DMS 273 (cell line): ENCODE results near the gene TSPAN8.
"Not testable (repeated sequence)": the region's sequence is repeated elsewhere in the genome, so short reads cannot be mapped to it uniquely, and the experiment has no call there.

ENCODE experiments used
- DNase-seq: peaks from one replicate; lab custom pipeline; 2025; ENCODE audit not compliant: unreplicated experiment; lab: John Stamatoyannopoulos, UW

Gene TSPAN8

GRCh38 chr12:71157601-71158233 lies at the start of gene TSPAN8:
TSPAN8 (minus strand) TSS chr12:71157999; CDS start chr12:71157678, 321 bp downstream.
- peak; percentile 65 for DNase-seq

- DNase-seq = no peak
Measured at GRCh38 chr12:71201136-71201679, 43.4 kb upstream of the TSPAN8 start.

GRCh38 chr12:71200706-71201105 lies 42.9 kb upstream of the TSPAN8 start:
- no peak for DNase-seq

- no peak for DNase-seq
Measured at GRCh38 chr12:71197460-71197859, 39.7 kb upstream of the TSPAN8 start.

- DNase-seq = no peak
Measured at GRCh38 chr12:71195338-71195896, 37.6 kb upstream of the TSPAN8 start.

- peak; percentile 81 for DNase-seq
Measured at GRCh38 chr12:71194657-71195056, 36.9 kb upstream of the TSPAN8 start.

- no peak for DNase-seq
Measured at GRCh38 chr12:71193041-71193440, 35.2 kb upstream of the TSPAN8 start.

GRCh38 chr12:71191509-71192196 lies 33.9 kb upstream of the TSPAN8 start:
- DNase-seq = no peak

GRCh38 chr12:71190822-71191221 lies 33.0 kb upstream of the TSPAN8 start:
- DNase-seq = no peak

GRCh38 chr12:71187379-71187778 lies 29.6 kb upstream of the TSPAN8 start:
- DNase-seq = no peak

- no peak for DNase-seq
Measured at GRCh38 chr12:71186571-71187288, 28.9 kb upstream of the TSPAN8 start.

- no peak for DNase-seq
Measured at GRCh38 chr12:71183846-71184245, 26.0 kb upstream of the TSPAN8 start.

GRCh38 chr12:71183018-71183417 lies 25.2 kb upstream of the TSPAN8 start:
- no peak for DNase-seq

GRCh38 chr12:71178162-71178561 lies 20.4 kb upstream of the TSPAN8 start:
- DNase-seq = no peak

GRCh38 chr12:71174825-71175224 lies 17.0 kb upstream of the TSPAN8 start:
- DNase-seq = no peak

- no peak for DNase-seq
Measured at GRCh38 chr12:71174146-71174545, 16.3 kb upstream of the TSPAN8 start.

- DNase-seq = no peak
Measured at GRCh38 chr12:71170456-71170855, 12.7 kb upstream of the TSPAN8 start.

GRCh38 chr12:71169286-71169685 lies 11.5 kb upstream of the TSPAN8 start:
- no peak for DNase-seq

GRCh38 chr12:71166862-71167496 lies 9.2 kb upstream of the TSPAN8 start:
- DNase-seq = no peak

GRCh38 chr12:71166280-71166679 lies 8.5 kb upstream of the TSPAN8 start:
- no peak for DNase-seq

- DNase-seq = not testable (repeated sequence)
Measured at GRCh38 chr12:71165780-71166179, 8.0 kb upstream of the TSPAN8 start.
